HepG2 (cell line): Measurements from ENCODE around the gene STRADA. TPM values are rescaled to one million over a fixed set of nuclear protein-coding genes. Genes with fewer than 3 reads are reported as not detected.

Experiments used
- ARID2 ChIP-seq: sonication (generic); formaldehyde crosslinking; IDR thresholded peaks from 2 replicates; pipeline ENCODE4 v1.8.1; 2022; ENCODE audit warnings: mild to moderate bottlenecking, missing genetic modification reagents, borderline replicate concordance
- ARNT2 ChIP-seq: sonication (generic); formaldehyde crosslinking; IDR thresholded peaks from 2 replicates; pipeline ENCODE4 v1.8.0; 2022; ENCODE audit warnings: mild to moderate bottlenecking, low read depth, missing genetic modification reagents, moderate library complexity
- CCAR2 ChIP-seq: fragments of 200-400 bp; formaldehyde crosslinking; optimal IDR thresholded peaks from 2 replicates; pipeline ENCODE3; 2018; ENCODE audit warnings: low read depth, mild to moderate bottlenecking, low read length, moderate library complexity
- HNF1B ChIP-seq: sonication (generic); formaldehyde crosslinking; IDR thresholded peaks from 2 replicates; pipeline ENCODE4 v1.5.1; 2020; ENCODE audit warnings: mild to moderate bottlenecking, moderate library complexity, missing genetic modification reagents
- HOXA5 ChIP-seq: sonication (generic); formaldehyde crosslinking; IDR thresholded peaks from 2 replicates; pipeline ENCODE4 v1.4.0; 2020; ENCODE audit warnings: missing genetic modification reagents
- SAFB2 ChIP-seq: sonication (generic); formaldehyde crosslinking; IDR thresholded peaks from 2 replicates; pipeline ENCODE4 v1.5.1; 2020; ENCODE audit warnings: missing genetic modification reagents, low read depth, mild to moderate bottlenecking, borderline replicate concordance
- SALL1 ChIP-seq: sonication (generic); formaldehyde crosslinking; IDR thresholded peaks from 2 replicates; pipeline ENCODE4 v1.8.0; 2022; ENCODE audit warnings: mild to moderate bottlenecking, missing genetic modification reagents
- SIX4 ChIP-seq: sonication (generic); formaldehyde crosslinking; IDR thresholded peaks from 2 replicates; pipeline ENCODE4 v1.4.0; 2020; ENCODE audit warnings: missing genetic modification reagents
- ZBTB37 ChIP-seq: sonication (generic); formaldehyde crosslinking; IDR thresholded peaks from 2 replicates; pipeline ENCODE4 v1.4.0; 2020; ENCODE audit warnings: mild to moderate bottlenecking, missing genetic modification reagents
- ZBTB4 ChIP-seq: sonication (generic); formaldehyde crosslinking; IDR thresholded peaks from 2 replicates; pipeline ENCODE4 v1.4.0; 2020; ENCODE audit warnings: missing genetic modification reagents, mild to moderate bottlenecking, borderline replicate concordance
- ZFP90 ChIP-seq: sonication (generic); formaldehyde crosslinking; IDR thresholded peaks from 2 replicates; pipeline ENCODE4 v1.8.0; 2022; ENCODE audit warnings: missing genetic modification reagents, mild to moderate bottlenecking, inconsistent platforms, borderline replicate concordance
- ZMYM3 ChIP-seq: sonication (generic); formaldehyde crosslinking; IDR thresholded peaks from 2 replicates; pipeline ENCODE4 v1.5.1; 2020; ENCODE audit warnings: mild to moderate bottlenecking, missing genetic modification reagents
- ZMYM4 ChIP-seq: sonication (generic); formaldehyde crosslinking; IDR thresholded peaks from 2 replicates; pipeline ENCODE4 v1.8.1; 2023; ENCODE audit warnings: mild to moderate bottlenecking, missing genetic modification reagents
- ZNF234 ChIP-seq: sonication (generic); formaldehyde crosslinking; conservative IDR thresholded peaks from 2 replicates; pipeline ENCODE4 v1.5.1; 2020; ENCODE audit warnings: mild to moderate bottlenecking, missing genetic modification reagents
- ZNF383 ChIP-seq: sonication (generic); formaldehyde crosslinking; IDR thresholded peaks from 2 replicates; pipeline ENCODE4 v1.4.0; 2020; ENCODE audit warnings: missing genetic modification reagents, mild to moderate bottlenecking, borderline replicate concordance
- ZNF431 ChIP-seq: sonication (generic); formaldehyde crosslinking; IDR thresholded peaks from 2 replicates; pipeline ENCODE4 v1.9.0; 2022; ENCODE audit warnings: missing genetic modification reagents, low read depth, mild to moderate bottlenecking, borderline replicate concordance
- ZNF460 ChIP-seq: sonication (generic); formaldehyde crosslinking; IDR thresholded peaks from 2 replicates; pipeline ENCODE4 v1.5.1; 2020; ENCODE audit warnings: missing genetic modification reagents, mild to moderate bottlenecking, borderline replicate concordance
- ZNF543 ChIP-seq: sonication (generic); formaldehyde crosslinking; IDR thresholded peaks from 2 replicates; pipeline ENCODE4 v1.4.0; 2020; ENCODE audit warnings: mild to moderate bottlenecking, missing genetic modification reagents
- ZNF558 ChIP-seq: sonication (generic); formaldehyde crosslinking; IDR thresholded peaks from 2 replicates; pipeline ENCODE4 v1.9.0; 2022; ENCODE audit warnings: mild to moderate bottlenecking, missing genetic modification reagents, borderline replicate concordance
- ZNF576 ChIP-seq: sonication (generic); formaldehyde crosslinking; IDR thresholded peaks from 2 replicates; pipeline ENCODE4 v1.4.0; 2020; ENCODE audit warnings: mild to moderate bottlenecking, missing genetic modification reagents
- ZNF747 ChIP-seq: sonication (generic); formaldehyde crosslinking; IDR thresholded peaks from 2 replicates; pipeline ENCODE4 v1.8.1; 2023; ENCODE audit warnings: missing genetic modification reagents, mild to moderate bottlenecking, borderline replicate concordance
- polyA plus RNA-seq, 8 experiments: library from polyadenylated mRNA; depleted of rRNA in 3 of 8; stranded (reverse) in 7 of 8; unstranded in 1 of 8; fragments of >200 nt; fragmentation: Illumina TruSeq in 4 of 8; extraction: Trizol in 4 of 8; gene quantifications; 2 replicates each; pipeline versions ENCODE4 v1.2.1 to v1.2.3, GENCODE V29; 2011 to 2016; ENCODE audit warnings: low read depth in 4 of 8, missing spikeins in 1 of 8, mixed read lengths in 1 of 8; ENCODE audit not compliant: insufficient read depth in 1 of 8
- total RNA-seq, 5 experiments: library from RNA; depleted of rRNA; stranded (reverse); fragments of >200 nt; fragmentation: Illumina TruSeq; extraction: Trizol; gene quantifications; 2 replicates each; pipeline ENCODE4 v1.2.3, GENCODE V29; 2016; ENCODE audit warnings: low read depth in 1 of 5

The STRADA gene
- total and polyA plus RNA-seq, 2 of the 13 experiments (the other 11 are each of a cell fraction or from before 2014, with no cell fraction given) = 17.6 to 17.9 TPM

- TF ChIP-seq ZBTB4 = peak; percentile 89
- peak; percentile 65; the same call in 1 of the 2 replicates for TF ChIP-seq ZNF460
- no peak for TF ChIP-seq ZNF234 (CRISPR knock-in tag)
- peak; percentile 42 for TF ChIP-seq CCAR2
- TF ChIP-seq ZFP90 (CRISPR knock-in tag) = no peak; the same call in 1 of the 2 replicates
- peak; percentile 95 for TF ChIP-seq ARNT2 (CRISPR knock-in tag)
- TF ChIP-seq ZNF558 = peak; percentile 21; the same call in 1 of the 2 replicates
- TF ChIP-seq ZNF431 = peak; percentile 67
- peak; percentile 90 for TF ChIP-seq ZNF543 (CRISPR knock-in tag)
- peak; percentile 98; the same call in 1 of the 2 replicates for TF ChIP-seq ZNF383 (CRISPR knock-in tag)
- peak; percentile 86 for TF ChIP-seq HNF1B (CRISPR knock-in tag)
- TF ChIP-seq SAFB2 = no peak; the same call in 1 of the 2 replicates
- peak; percentile 82 for TF ChIP-seq ZNF747 (CRISPR knock-in tag)
- 0 out of 2 replicates have a peak, but pooled peaks have one; percentile 53 for TF ChIP-seq ZBTB37 (CRISPR knock-in tag)
- peak; percentile 57; the same call in 1 of the 2 replicates for TF ChIP-seq SIX4 (CRISPR knock-in tag)
- 0 out of 2 replicates have a peak, but pooled peaks have one; percentile 37 for TF ChIP-seq ZMYM3
- peak; percentile 91 for TF ChIP-seq HOXA5 (CRISPR knock-in tag)
- 0 out of 2 replicates have a peak, but pooled peaks have one; percentile 61 for TF ChIP-seq ARID2 (CRISPR knock-in tag)
- TF ChIP-seq SALL1 (CRISPR knock-in tag) = peak; percentile 93
- peak; percentile 94 for TF ChIP-seq ZMYM4 (CRISPR knock-in tag)
- 0 out of 2 replicates have a peak, but pooled peaks have one; percentile 51 for TF ChIP-seq ZNF576 (CRISPR knock-in tag)
Observed at GRCh38 chr17:63773272-63774140, 31.9 kb upstream of the STRADA start, which contains the start of gene CCDC47 (continued).
